Activated T-helper 1 cell treated with Interleukin-2 at 50 U/mL for 16 hours (primary cell): ENCODE results near the gene ADCY10.
"Not testable (repeated sequence)": the region's sequence is repeated elsewhere in the genome, so short reads cannot be mapped to it uniquely, and the experiment has no call there.

ENCODE experiments used
- DNase-seq: peaks from one replicate; pipeline ENCODE4 v3.0.0-alpha.2; 2020; ENCODE audit warnings: low read depth

The ADCY10 gene

GRCh38 chr1:167924543-167925231, 10.8 kb upstream of the ADCY10 start:
- DNase-seq = no peak

GRCh38 chr1:167924102-167924501, 10.2 kb upstream of the ADCY10 start:
- DNase-seq = no peak

- DNase-seq = no peak
These were observed 9.6 kb upstream of the ADCY10 start for GRCh38 chr1:167923324-167924056.

GRCh38 chr1:167922611-167923074, 8.7 kb upstream of the ADCY10 start:
- no peak for DNase-seq

GRCh38 chr1:167922023-167922422, 8.1 kb upstream of the ADCY10 start:
- no peak for DNase-seq

GRCh38 chr1:167916766-167917511, 3.0 kb upstream of the ADCY10 start:
- no peak for DNase-seq

- DNase-seq = no peak
These were observed 1.6 kb upstream of the ADCY10 start for GRCh38 chr1:167915569-167915968.

- DNase-seq = no peak
These were observed 1.6 kb downstream of the ADCY10 start for GRCh38 chr1:167912294-167912693.

- DNase-seq = no peak
These were observed 2.5 kb downstream of the ADCY10 start for GRCh38 chr1:167911413-167911812.

GRCh38 chr1:167910530-167910929, 3.4 kb downstream of the ADCY10 start:
- DNase-seq = no peak

- no peak for DNase-seq
These were observed 4.2 kb downstream of the ADCY10 start for GRCh38 chr1:167909691-167910180.

- DNase-seq = no peak
These were observed 8.3 kb downstream of the ADCY10 start for GRCh38 chr1:167905671-167906070.

- no peak for DNase-seq
These were observed 8.8 kb downstream of the ADCY10 start for GRCh38 chr1:167905182-167905581.

GRCh38 chr1:167904652-167905130, 9.2 kb downstream of the ADCY10 start:
- DNase-seq = no peak

- no peak for DNase-seq
These were observed 13.0 kb downstream of the ADCY10 start for GRCh38 chr1:167900907-167901306.

GRCh38 chr1:167899253-167899681, 14.7 kb downstream of the ADCY10 start:
- DNase-seq = no peak

- no peak for DNase-seq
These were observed 15.2 kb downstream of the ADCY10 start for GRCh38 chr1:167898578-167899222.

- no peak for DNase-seq
These were observed 20.1 kb downstream of the ADCY10 start for GRCh38 chr1:167893798-167894197.

- DNase-seq = no peak
These were observed 23.5 kb downstream of the ADCY10 start for GRCh38 chr1:167890400-167890799.

GRCh38 chr1:167887187-167887586, 26.7 kb downstream of the ADCY10 start:
- DNase-seq = not testable (repeated sequence)

GRCh38 chr1:167882376-167882775, 31.6 kb downstream of the ADCY10 start:
- no peak for DNase-seq

GRCh38 chr1:167881786-167882185, 32.1 kb downstream of the ADCY10 start:
- no peak for DNase-seq
